Measurements from ENCODE around the gene ZNF598.
A peak's percentile ranks its signal among the peaks of the same experiment; 100 is the strongest.

Gene ZNF598

GRCh38 chr16:2008009-2008526 lies 1.6 kb downstream of the ZNF598 start:
- no peak for TF ChIP-seq SUZ12 (IDR thresholded peaks at IDR 0.05; ENCODE audit: extremely low read depth, insufficient read depth, insufficient read length)
- TF ChIP-seq ZNF274 (IDR thresholded peaks at IDR 0.05; ENCODE audit: low read depth, low read length) = no peak
- TF ChIP-seq YY1 (IDR thresholded peaks at IDR 0.05; ENCODE audit: insufficient read depth, insufficient read length) = no peak
- no peak for DNase-seq (ENCODE audit: low read depth, low spot score)
- peaks cover 34% of the 10 kb centered on the region for H3K4me1 ChIP-seq (ENCODE audit: insufficient read depth, insufficient read length)

GRCh38 chr16:2007081-2007836 lies 2.4 kb downstream of the ZNF598 start:
- no peaks in the 10 kb centered on the region for H3K9me3 ChIP-seq (ENCODE audit: insufficient read depth, low read length)
- DNase-seq (ENCODE audit: low read depth, low spot score) = no peak
- peaks cover 38% of the 10 kb centered on the region for H3K4me1 ChIP-seq (ENCODE audit: insufficient read depth, insufficient read length)
- H3K27me3 ChIP-seq (ENCODE audit: insufficient read depth, insufficient read length) = no peaks in the 10 kb centered on the region
- H3K36me3 ChIP-seq (ENCODE audit: insufficient read depth, insufficient read length, low read length) = peaks cover 59% of the 10 kb centered on the region
- TF ChIP-seq ZNF274 (IDR thresholded peaks at IDR 0.05; ENCODE audit: low read depth, low read length) = no peak
- TF ChIP-seq YY1 (IDR thresholded peaks at IDR 0.05; ENCODE audit: insufficient read depth, insufficient read length) = no peak
- peak overlapping the region; percentile 1 for H3K4me3 ChIP-seq (ENCODE audit: insufficient read length, low read depth)
- peak overlapping the region; percentile 92 for H3K9ac ChIP-seq (ENCODE audit: insufficient read length, low read depth)

More at GRCh38 chr16:2008009-2008526, 1.6 kb downstream of the ZNF598 start:
- H3K9me3 ChIP-seq (ENCODE audit: insufficient read depth, low read length) = no peaks in the 10 kb centered on the region
- no peak overlapping the region for H3K4me3 ChIP-seq (ENCODE audit: insufficient read length, low read depth)
- H3K27me3 ChIP-seq (ENCODE audit: insufficient read depth, insufficient read length) = no peaks in the 10 kb centered on the region
- H3K9ac ChIP-seq (ENCODE audit: insufficient read length, low read depth) = peak overlapping the region; percentile 92
- H3K36me3 ChIP-seq (ENCODE audit: insufficient read depth, insufficient read length, low read length) = peaks cover 51% of the 10 kb centered on the region

- Histone ChIP-seq H3K27me3 (ENCODE audit: insufficient read depth, insufficient read length) (no peaks in the 10 kb centered on the region), H3K4me1 (ENCODE audit: insufficient read depth, insufficient read length) (peaks cover 38% of the 10 kb centered on the region), H3K9me3 (ENCODE audit: insufficient read depth, low read length) (no peaks in the 10 kb centered on the region), H3K36me3 (ENCODE audit: insufficient read depth, insufficient read length, low read length) (peaks cover 69% of the 10 kb centered on the region), H3K9ac (ENCODE audit: insufficient read length, low read depth) (peak overlapping the region; percentile 17), H3K4me3 (ENCODE audit: insufficient read length, low read depth) (no peak overlapping the region)
- DNase-seq (ENCODE audit: low read depth, low spot score) = no peak
- TF ChIP-seq YY1 (IDR thresholded peaks at IDR 0.05; ENCODE audit: insufficient read depth, insufficient read length) (no peak), SUZ12 (IDR thresholded peaks at IDR 0.05; ENCODE audit: extremely low read depth, insufficient read depth, insufficient read length) (no peak), ZNF274 (IDR thresholded peaks at IDR 0.05; ENCODE audit: low read depth, low read length) (no peak)
Measured at GRCh38 chr16:2006317-2006716, 3.3 kb downstream of the ZNF598 start.

- H3K9ac ChIP-seq (ENCODE audit: insufficient read length, low read depth) = peak overlapping the region; percentile 46
- no peaks in the 10 kb centered on the region for H3K27me3 ChIP-seq (ENCODE audit: insufficient read depth, insufficient read length)
- no peak for DNase-seq (ENCODE audit: low read depth, low spot score)
- no peaks in the 10 kb centered on the region for H3K9me3 ChIP-seq (ENCODE audit: insufficient read depth, low read length)
- TF ChIP-seq YY1 (IDR thresholded peaks at IDR 0.05; ENCODE audit: insufficient read depth, insufficient read length) (no peak), SUZ12 (IDR thresholded peaks at IDR 0.05; ENCODE audit: extremely low read depth, insufficient read depth, insufficient read length) (no peak), ZNF274 (IDR thresholded peaks at IDR 0.05; ENCODE audit: low read depth, low read length) (no peak)
- no peak overlapping the region for H3K4me3 ChIP-seq (ENCODE audit: insufficient read length, low read depth)
- H3K4me1 ChIP-seq (ENCODE audit: insufficient read depth, insufficient read length) = peaks cover 38% of the 10 kb centered on the region
- H3K36me3 ChIP-seq (ENCODE audit: insufficient read depth, insufficient read length, low read length) = peaks cover 72% of the 10 kb centered on the region
Measured at GRCh38 chr16:2005646-2006045, 4.0 kb downstream of the ZNF598 start.

GRCh38 chr16:2004795-2005517 lies 4.7 kb downstream of the ZNF598 start:
- DNase-seq (ENCODE audit: low read depth, low spot score) = no peak
- Histone ChIP-seq H3K9ac (ENCODE audit: insufficient read length, low read depth) (peak overlapping the region; percentile 46), H3K4me1 (ENCODE audit: insufficient read depth, insufficient read length) (peaks cover 38% of the 10 kb centered on the region), H3K36me3 (ENCODE audit: insufficient read depth, insufficient read length, low read length) (peaks cover 78% of the 10 kb centered on the region), H3K9me3 (ENCODE audit: insufficient read depth, low read length) (no peaks in the 10 kb centered on the region), H3K27me3 (ENCODE audit: insufficient read depth, insufficient read length) (no peaks in the 10 kb centered on the region), H3K4me3 (ENCODE audit: insufficient read length, low read depth) (no peak overlapping the region)
- TF ChIP-seq YY1 (IDR thresholded peaks at IDR 0.05; ENCODE audit: insufficient read depth, insufficient read length) (no peak), SUZ12 (IDR thresholded peaks at IDR 0.05; ENCODE audit: extremely low read depth, insufficient read depth, insufficient read length) (no peak), ZNF274 (IDR thresholded peaks at IDR 0.05; ENCODE audit: low read depth, low read length) (no peak)

- peak; percentile 98 for DNase-seq (ENCODE audit: low read depth, low spot score)
- H3K4me1 ChIP-seq (ENCODE audit: insufficient read depth, insufficient read length) = peaks cover 38% of the 10 kb centered on the region
- H3K9ac ChIP-seq (ENCODE audit: insufficient read length, low read depth) = peak overlapping the region; percentile 78
- TF ChIP-seq YY1 (IDR thresholded peaks at IDR 0.05; ENCODE audit: insufficient read depth, insufficient read length) (peak; percentile 43), SUZ12 (IDR thresholded peaks at IDR 0.05; ENCODE audit: extremely low read depth, insufficient read depth, insufficient read length) (no peak)
- no peak overlapping the region for H3K4me3 ChIP-seq (ENCODE audit: insufficient read length, low read depth)
- H3K36me3 ChIP-seq (ENCODE audit: insufficient read depth, insufficient read length, low read length) = peaks cover 87% of the 10 kb centered on the region
- no peaks in the 10 kb centered on the region for H3K9me3 ChIP-seq (ENCODE audit: insufficient read depth, low read length)
- H3K27me3 ChIP-seq (ENCODE audit: insufficient read depth, insufficient read length) = no peaks in the 10 kb centered on the region
Measured at GRCh38 chr16:2003827-2004641, 5.6 kb downstream of the ZNF598 start.
